Gastrocnemius medialis (tissue), 4 donors: ENCODE results near the gene SLC35B1. TPM values are rescaled to one million over a fixed set of nuclear protein-coding genes. Genes with fewer than 3 reads are reported as not detected.
A peak's percentile ranks its signal among the peaks of the same experiment; 100 is the strongest.
"Not testable (repeated sequence)": the region's sequence is repeated elsewhere in the genome, so short reads cannot be mapped to it uniquely, and the experiment has no call there.

ENCODE experiments used
- ATAC-seq, 2 donors: fragments of 150-250 bp; one replicate each; pipeline ENCODE4 v1.9.1; 2016
- DNase-seq, 2 donors: peaks; one replicate each; pipeline ENCODE4 v3.0.0-alpha.2; 2019
- H3K27ac ChIP-seq, 4 donors: fragments of 200-600 bp; sonication (generic); 1 replicate in 1 of 4; 2 replicates in 3 of 4; pipeline ENCODE4 v1.5.1; 2016 to 2018; ENCODE audit warnings: mild to moderate bottlenecking in 2 of 4, moderate library complexity in 1 of 4
- H3K27me3 ChIP-seq, 3 donors: fragments of 200-600 bp; sonication (generic) in 2 of 3; 1 replicate in 1 of 3; 2 replicates in 2 of 3; pipeline versions ENCODE4 v1.5.1 to v1.6.0; 2016 to 2019; ENCODE audit warnings: mild to moderate bottlenecking in 1 of 3, moderate library complexity in 1 of 3
- H3K36me3 ChIP-seq, 2 donors: fragments of 200-600 bp; sonication (generic) in 1 of 2; one replicate each; pipeline ENCODE4 v1.5.1; 2017 to 2018
- H3K4me1 ChIP-seq, 2 donors: fragments of 200-600 bp; sonication (generic) in 1 of 2; one replicate each; pipeline ENCODE4 v1.5.1; 2016 to 2017; ENCODE audit warnings: mild to moderate bottlenecking in 2 of 2
- H3K4me3 ChIP-seq, 4 donors: fragments of 200-600 bp; sonication (generic) in 3 of 4; 1 replicate in 1 of 4; 2 replicates in 3 of 4; pipeline ENCODE4 v1.5.1; 2016 to 2019; ENCODE audit warnings: mild to moderate bottlenecking in 2 of 4
- H3K9me3 ChIP-seq, 3 donors: fragments of 200-600 bp; sonication (generic) in 2 of 3; 1 replicate in 1 of 3; 2 replicates in 2 of 3; pipeline ENCODE4 v1.5.1; 2016 to 2019
- POLR2A ChIP-seq, 2 donors: fragments of 450-650 bp; IDR thresholded peaks; one replicate each; pipeline ENCODE4 v1.6.1; 2017; ENCODE audit warnings: antibody characterized with exemption in 2 of 2, mild to moderate bottlenecking in 2 of 2, moderate library complexity in 2 of 2
- in situ Hi-C, 4 donors: fragments of 200-750 bp; cut with MboI; loops; one replicate each; pipeline versions ENCODE4 v1.15.0 to v1.8.0; 2017; ENCODE audit warnings: low sequenced_read_pairs in 4 of 4
- intact Hi-C: fragments of 100-400 bp; cut with DNase I; formaldehyde crosslinking; loops from one replicate; pipeline ENCODE4 v1.15.1; 2023; ENCODE audit warnings: low total_unique reads
- total RNA-seq, 4 donors: library from RNA; depleted of rRNA; stranded (reverse); fragments of >200 nt; gene quantifications; one replicate each; pipeline versions ENCODE4 v1.1.0 to v1.2.3, GENCODE V29; 2016
- TF ChIP-seq, protein P1 (sequence below), 5 experiments: fragments of 450-650 bp in 3 of 5; fragments of 200-600 bp in 2 of 5; sonication (generic) in 2 of 5; IDR thresholded peaks in 4 of 5; conservative IDR thresholded peaks in 1 of 5; 1 replicate in 4 of 5; 2 replicates in 1 of 5; pipeline ENCODE4 v1.5.1; 2016 to 2019; ENCODE audit warnings: antibody characterized with exemption in 5 of 5, mild to moderate bottlenecking in 3 of 5, moderate library complexity in 3 of 5

Gene SLC35B1
- total RNA-seq, 4 donors from 2014 or later: 62.7 to 99.0 (median 84.5) TPM

DNA sequence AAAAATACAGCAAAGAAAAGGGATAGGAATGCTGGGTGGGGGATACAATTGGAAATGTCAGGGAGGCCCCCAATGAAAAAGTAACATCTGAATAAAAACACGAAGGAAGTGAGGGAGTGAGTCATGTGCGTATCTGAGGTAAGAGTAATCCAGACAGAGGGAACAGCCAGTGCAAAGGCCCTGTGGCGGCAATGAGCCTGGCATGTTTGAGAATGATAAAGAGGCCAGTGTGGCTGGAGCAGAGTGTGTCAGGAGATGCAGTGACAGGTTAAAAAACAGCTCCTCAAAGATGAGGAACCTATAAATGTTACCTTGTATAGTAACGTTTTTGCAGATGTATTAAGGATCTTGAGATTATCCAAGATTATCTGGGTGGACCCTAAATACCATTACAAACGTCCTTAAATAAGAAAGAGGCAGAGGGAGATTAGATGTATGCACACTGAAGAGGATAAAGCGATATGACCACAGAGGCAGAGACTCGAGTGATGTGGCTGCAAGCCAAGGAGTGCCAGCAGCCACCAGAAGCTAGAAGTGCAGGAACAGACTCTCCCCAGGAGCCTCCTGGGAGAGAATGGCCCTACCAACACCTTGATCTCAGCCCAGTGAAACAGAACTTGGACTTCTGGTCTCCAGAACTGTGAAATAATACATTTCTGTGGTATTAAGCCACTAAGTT, 17.8 kb upstream of the SLC35B1 start:
- Histone ChIP-seq H3K4me3 (no peak overlapping the region), H3K27ac (no peak overlapping the region), H3K4me1 (peaks cover 16 to 28% of the 10 kb centered on the region in 2 donors), H3K36me3 (no peaks in the 10 kb centered on the region), H3K9me3 (no peaks in the 10 kb centered on the region), H3K27me3 (no peaks in the 10 kb centered on the region)
- in situ Hi-C loops (no loop called here), intact Hi-C loops (no loop called here)
- no peak for TF ChIP-seq POLR2A (IDR thresholded peaks at IDR 0.05)
- TF ChIP-seq, protein P1, sequence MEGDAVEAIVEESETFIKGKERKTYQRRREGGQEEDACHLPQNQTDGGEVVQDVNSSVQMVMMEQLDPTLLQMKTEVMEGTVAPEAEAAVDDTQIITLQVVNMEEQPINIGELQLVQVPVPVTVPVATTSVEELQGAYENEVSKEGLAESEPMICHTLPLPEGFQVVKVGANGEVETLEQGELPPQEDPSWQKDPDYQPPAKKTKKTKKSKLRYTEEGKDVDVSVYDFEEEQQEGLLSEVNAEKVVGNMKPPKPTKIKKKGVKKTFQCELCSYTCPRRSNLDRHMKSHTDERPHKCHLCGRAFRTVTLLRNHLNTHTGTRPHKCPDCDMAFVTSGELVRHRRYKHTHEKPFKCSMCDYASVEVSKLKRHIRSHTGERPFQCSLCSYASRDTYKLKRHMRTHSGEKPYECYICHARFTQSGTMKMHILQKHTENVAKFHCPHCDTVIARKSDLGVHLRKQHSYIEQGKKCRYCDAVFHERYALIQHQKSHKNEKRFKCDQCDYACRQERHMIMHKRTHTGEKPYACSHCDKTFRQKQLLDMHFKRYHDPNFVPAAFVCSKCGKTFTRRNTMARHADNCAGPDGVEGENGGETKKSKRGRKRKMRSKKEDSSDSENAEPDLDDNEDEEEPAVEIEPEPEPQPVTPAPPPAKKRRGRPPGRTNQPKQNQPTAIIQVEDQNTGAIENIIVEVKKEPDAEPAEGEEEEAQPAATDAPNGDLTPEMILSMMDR (IDR thresholded peaks at IDR 0.05 in 4 of 5, conservative IDR thresholded peaks at IDR 0.05 in 1 of 5): no peak
- DNase-seq: no peak
- no peak for ATAC-seq

DNA sequence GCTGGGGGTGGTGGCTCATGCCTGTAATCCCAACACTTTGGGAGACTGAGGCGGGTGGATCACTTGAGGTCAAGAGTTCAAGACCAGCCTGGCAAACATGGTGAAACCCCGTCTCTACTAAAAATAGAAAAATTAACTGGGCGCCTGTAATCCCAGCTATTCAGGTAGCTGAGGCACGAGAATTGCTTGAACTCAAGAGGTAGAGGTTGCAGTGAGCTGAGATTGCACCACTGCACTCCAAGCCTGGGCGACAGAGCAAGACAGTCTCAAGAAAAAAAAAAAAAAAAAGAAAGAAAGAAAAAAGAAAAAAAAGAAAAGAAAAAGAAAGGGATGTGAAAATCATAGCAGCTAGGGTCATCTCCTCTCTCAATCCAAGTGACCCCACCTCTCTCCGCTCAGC, 16.8 kb upstream of the SLC35B1 start:
- H3K4me3 ChIP-seq, H3K27me3 ChIP-seq, ATAC-seq, H3K36me3 ChIP-seq, DNase-seq, H3K9me3 ChIP-seq, intact Hi-C loops: not testable (repeated sequence)
- Histone ChIP-seq H3K4me1 (peaks cover 7 to 17% of the 10 kb centered on the region in 2 donors), H3K27ac (peak overlapping the region in 3 of 4 donors; percentile 41 to 56 (median 49))
- in situ Hi-C loops: loop anchor here in 1 of 4 donors (25.0 kb wide), 1 partner anchor 312 kb away; the partner anchor contains the start of gene PHB1

DNA sequence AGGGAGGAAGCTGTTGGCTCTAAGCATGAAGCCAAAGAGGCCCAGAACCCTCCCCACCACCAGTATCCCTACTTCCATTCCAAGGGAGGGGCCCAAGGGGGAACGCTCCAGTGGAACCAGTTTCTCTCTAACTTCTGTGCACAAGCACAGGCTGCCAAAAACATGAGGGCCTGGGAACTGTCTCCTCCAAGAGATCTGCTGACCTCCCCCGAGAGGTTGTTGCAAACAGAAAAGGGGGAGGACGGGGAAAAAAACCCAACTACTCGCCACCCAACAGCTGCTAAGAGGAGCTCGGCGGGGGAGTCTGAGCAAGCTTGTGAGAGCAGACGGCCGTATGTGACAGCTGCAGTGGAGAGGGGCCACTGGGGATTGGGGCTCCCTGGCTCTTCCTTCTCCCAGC, 15.7 kb upstream of the SLC35B1 start:
- DNase-seq: peak; percentile 49 to 58
- intact Hi-C loops: no loop called here
- Histone ChIP-seq H3K9me3 (no peaks in the 10 kb centered on the region), H3K36me3 (peaks cover 0 to 5% of the 10 kb centered on the region in 2 donors), H3K4me1 (peaks cover 0 to 9% of the 10 kb centered on the region in 2 donors), H3K27me3 (no peaks in the 10 kb centered on the region), H3K4me3 (no peak overlapping the region), H3K27ac (peak overlapping the region; percentile 41 to 56 (median 46))
- TF ChIP-seq, protein P1 (IDR thresholded peaks at IDR 0.05 in 4 of 5, conservative IDR thresholded peaks at IDR 0.05 in 1 of 5): no peak
- no peak for TF ChIP-seq POLR2A (IDR thresholded peaks at IDR 0.05)
- in situ Hi-C loops: loop anchor here in 1 of 4 donors (25.0 kb wide), 1 partner anchor 311 kb away; the partner anchor contains the start of gene PHB1
- ATAC-seq: peak; percentile 67 to 71

DNA sequence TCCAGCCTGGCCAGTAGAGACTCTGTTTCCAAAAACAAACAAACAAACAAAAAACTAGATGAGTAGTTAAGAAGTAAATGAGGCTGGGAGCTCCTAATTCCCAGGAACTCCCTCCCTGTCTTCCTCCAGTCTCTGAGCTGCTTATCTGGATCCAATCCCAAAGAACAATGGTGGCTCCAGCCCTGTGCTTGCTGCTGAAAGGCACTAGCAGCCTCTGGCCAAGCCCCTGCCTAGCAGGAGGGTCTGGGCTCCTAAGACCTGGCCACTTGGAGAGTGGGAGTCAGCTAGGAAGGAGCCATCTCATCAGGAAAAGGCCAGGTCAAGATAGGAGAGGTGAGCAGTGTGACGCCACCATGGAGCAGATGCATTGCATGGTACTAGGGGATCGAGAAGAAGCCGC, 14.3 kb upstream of the SLC35B1 start:
- in situ Hi-C loops (loop anchor here in 1 of 4 donors (25.0 kb wide), 1 partner anchor 310 kb away; the partner anchor contains the start of gene PHB1), intact Hi-C loops (no loop called here)
- Histone ChIP-seq H3K4me1 (peaks cover 4 to 8% of the 10 kb centered on the region in 2 donors), H3K27me3 (no peaks in the 10 kb centered on the region), H3K4me3 (no peak overlapping the region), H3K36me3 (peaks cover 0 to 5% of the 10 kb centered on the region in 2 donors), H3K9me3 (no peaks in the 10 kb centered on the region), H3K27ac (peak overlapping the region in 3 of 4 donors; percentile 20 to 49 (median 26))
- TF ChIP-seq, protein P1 (IDR thresholded peaks at IDR 0.05 in 4 of 5, conservative IDR thresholded peaks at IDR 0.05 in 1 of 5): no peak
- TF ChIP-seq POLR2A (IDR thresholded peaks at IDR 0.05): no peak
- DNase-seq: no peak
- ATAC-seq: no peak

DNA sequence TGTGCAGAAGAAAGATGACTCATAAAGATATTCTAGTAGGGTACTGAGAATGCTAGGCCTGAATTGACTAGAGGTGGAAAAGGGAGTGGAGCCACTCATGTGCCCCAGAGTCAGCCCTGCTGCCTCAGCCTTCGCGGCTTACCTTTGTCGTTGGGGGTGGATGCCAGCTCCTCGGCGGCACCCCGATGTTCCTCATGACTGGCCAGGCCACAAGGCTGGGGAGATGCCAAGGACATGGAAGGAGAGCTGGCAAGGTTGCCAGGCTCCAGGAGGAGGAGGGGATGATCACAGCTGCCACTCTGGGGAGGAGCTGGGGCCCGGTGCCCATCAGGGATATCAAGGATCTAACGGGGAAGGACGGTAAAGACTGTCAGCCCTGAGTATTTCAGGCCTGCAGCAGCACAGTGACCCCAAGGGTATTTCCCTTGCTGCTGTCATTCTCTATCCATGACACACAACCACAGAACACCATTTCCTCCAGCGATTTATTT, 9.7 kb upstream of the SLC35B1 start:
- Histone ChIP-seq H3K27ac (peak overlapping the region; percentile 5 to 60 (median 30)), H3K27me3 (no peaks in the 10 kb centered on the region)
- peak; percentile 69 to 72 for ATAC-seq

More for the DNA sequence above, 9.7 kb upstream of the SLC35B1 start:
- intact Hi-C loops (no loop called here), in situ Hi-C loops (loop anchor here in 1 of 4 donors (25.0 kb wide), 1 partner anchor 305 kb away; the partner anchor contains the start of gene PHB1)
- Histone ChIP-seq H3K36me3 (peaks cover 0 to 5% of the 10 kb centered on the region in 2 donors), H3K4me1 (peaks cover 6 to 8% of the 10 kb centered on the region in 2 donors), H3K4me3 (no peak overlapping the region), H3K9me3 (no peaks in the 10 kb centered on the region)
- no peak for TF ChIP-seq POLR2A (IDR thresholded peaks at IDR 0.05)
- TF ChIP-seq, protein P1 (IDR thresholded peaks at IDR 0.05 in 4 of 5, conservative IDR thresholded peaks at IDR 0.05 in 1 of 5): no peak
- peak in 1 of 2 donors; percentile 39 for DNase-seq
